Activated naive CD4-positive, alpha-beta T cell treated with anti-CD3 and anti-CD28 coated beads, Interleukin-2, amount 50 U/mL, for 16 hours (primary cell): Measurements from ENCODE around the gene MEX3D.
"Not testable (repeated sequence)": the region's sequence is repeated elsewhere in the genome, so short reads cannot be mapped to it uniquely, and the experiment has no call there.

ENCODE experiments used
- DNase-seq: peaks from one replicate; pipeline ENCODE4 v3.0.0-alpha.2; 2020

MEX3D gene

DNA sequence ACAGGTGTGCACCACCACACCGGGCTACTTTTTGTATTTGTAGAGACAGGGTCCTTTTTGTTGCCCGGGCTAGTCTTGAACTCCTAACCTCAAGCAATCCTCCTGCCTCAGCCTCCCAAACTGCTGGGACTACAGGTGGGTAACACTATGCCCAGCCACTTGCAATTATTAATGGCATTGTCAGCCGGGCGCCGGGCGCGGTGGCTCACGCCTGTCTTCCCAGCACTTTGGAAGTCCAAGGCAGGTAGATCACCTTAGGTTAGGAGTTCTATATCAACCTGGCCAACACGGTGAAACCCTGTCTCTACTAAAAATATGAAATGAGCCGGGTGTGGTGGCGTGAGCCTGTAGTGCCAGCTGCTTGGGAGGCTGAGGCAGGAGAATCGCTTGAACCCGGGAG lies 2.7 kb upstream of the MEX3D start:
- DNase-seq: no peak

DNA sequence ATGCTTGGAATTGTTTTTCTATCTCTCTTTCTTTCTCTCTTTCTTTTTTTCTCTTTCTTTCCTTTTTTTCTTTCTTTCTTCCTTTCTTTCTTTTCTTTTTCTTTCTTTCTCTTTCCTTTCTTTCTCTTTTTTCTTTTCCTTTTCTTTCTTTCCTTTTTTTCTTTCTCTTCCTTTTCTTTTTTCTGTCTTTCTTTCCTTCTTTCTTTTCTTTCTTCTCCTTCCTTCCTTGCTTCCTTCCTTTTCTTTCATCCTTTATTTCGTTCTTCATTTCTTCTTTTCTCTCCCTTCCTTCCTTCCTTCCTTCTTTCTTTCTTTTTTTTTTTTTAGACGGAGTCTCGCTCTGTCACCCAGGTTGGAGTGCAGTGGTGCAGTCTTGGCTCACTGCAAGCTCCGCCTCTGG lies 1.9 kb upstream of the MEX3D start:
- DNase-seq: no peak

- DNase-seq: no peak
These were observed 287 bp downstream of the MEX3D start for GRCh38 chr19:1567848-1568227.

DNA sequence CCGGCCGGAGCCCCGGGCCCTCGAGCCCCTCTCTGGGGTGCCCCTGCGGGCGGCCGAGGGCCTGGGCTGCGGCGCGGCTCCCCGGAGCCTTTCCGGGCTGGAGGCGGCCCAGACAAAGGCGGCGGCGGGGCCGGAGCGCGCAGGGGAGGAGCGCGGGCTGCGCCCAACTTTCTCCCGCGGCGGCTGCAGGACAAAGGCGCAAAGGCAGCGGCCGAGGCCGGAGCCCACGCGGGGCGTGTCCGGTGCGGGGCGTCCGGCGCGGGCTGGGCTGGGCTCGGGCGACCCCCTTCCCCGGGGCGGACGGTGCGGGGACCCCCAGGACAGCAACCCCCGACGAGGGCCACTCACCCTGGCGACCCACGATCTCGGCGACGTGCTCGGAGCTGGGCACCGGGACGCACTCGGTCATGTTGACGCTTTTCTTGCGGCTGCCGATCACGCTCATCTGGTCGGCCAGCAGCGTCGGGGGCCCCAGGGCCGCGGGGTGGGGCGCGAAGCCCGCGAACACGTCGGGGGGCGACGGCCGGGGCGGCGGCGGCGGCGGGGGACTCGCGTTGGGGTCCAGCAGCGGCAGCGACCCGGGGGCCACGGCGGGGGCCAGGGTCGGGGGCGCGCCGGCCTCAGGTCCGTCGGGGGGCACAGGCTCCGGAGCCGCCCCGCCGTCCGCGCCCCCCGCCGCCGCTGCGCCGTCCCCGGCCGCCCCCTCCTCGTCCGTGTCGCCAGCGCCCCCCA lies 843 bp downstream of the MEX3D start:
- DNase-seq: no peak

GRCh38 chr19:1566392-1567115 lies 1.6 kb downstream of the MEX3D start:
- DNase-seq: no peak

DNA sequence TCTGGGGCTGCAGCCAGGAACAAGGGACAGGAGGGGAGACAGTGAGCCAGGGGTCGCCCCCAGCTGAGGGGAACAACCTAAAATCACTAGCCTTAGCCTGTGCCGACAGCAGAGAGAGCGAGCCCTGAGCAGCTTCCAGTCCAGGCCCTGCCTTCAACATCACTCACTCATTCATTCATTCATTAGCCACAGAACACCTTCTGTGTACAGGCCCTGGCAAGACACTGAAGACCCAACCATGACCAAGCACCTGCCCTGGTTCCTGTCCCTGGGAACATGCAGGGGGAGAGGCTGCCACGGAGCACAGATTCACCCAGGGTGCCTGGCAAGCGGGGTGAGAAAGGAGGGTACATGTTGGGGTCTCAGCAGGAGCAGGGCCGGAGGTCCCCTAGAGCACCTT lies 4.9 kb downstream of the MEX3D start:
- DNase-seq: no peak

DNA sequence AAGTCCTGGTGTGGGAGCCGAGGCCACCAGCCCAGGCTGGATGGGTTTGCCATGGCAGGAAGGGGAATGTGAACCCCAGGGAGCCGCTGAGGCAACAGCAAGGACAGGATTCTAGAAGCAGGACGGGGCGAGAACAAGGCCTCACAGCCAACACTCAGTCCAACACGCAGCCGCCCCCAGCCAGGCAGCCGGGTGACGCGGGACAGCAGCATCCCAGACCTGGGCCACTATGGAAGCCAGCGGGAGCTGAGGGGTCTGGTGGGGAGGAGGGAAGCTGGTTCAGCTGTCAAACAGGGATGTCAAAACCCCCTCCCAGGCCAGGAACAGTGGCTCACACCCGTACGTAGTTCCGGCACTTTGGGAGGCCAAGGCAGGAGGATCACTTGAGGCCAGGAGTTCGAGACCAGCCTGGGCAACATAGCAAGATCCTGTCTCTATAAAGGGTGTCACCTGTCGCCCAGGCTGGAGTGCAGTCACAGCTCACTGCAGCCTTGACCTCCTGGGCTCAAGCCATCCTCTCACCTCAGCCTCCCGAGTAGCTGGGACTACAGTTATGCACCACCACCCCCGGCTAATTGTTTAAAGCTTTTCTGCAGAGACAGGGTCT lies 6.8 kb downstream of the MEX3D start:
- no peak for DNase-seq

DNA sequence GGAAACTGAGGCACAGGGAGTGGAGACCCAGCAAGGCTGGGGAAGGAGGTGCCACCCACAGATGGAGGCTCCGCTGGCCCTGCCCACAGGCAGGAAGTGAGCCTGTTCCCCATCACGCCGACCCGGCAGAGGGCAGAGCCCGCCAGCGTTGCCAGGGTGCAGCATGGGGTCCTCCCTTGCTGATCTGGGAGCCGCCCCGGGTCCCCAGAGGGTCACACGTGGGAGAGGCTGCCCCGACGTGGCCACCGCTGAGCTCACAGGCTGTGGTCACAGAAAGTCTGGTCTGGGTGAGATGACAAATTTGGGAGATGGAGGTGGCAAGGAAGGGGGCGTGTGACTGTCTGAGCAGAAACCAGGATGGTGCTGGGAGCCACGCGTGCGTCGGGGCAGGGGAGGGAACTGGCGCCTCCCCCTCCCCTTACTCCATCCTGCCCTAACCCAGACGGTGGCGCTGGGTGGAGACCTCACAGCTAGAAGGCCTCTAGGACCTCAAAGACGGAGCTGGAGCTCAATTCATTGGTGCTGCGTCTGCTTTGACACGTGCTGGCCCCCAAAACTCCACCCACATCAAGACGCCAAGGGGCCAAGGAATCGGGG lies 7.7 kb downstream of the MEX3D start:
- DNase-seq: no peak

GRCh38 chr19:1558552-1558951 lies 9.6 kb downstream of the MEX3D start:
- no peak for DNase-seq

- DNase-seq: no peak
These were observed 11.6 kb downstream of the MEX3D start for GRCh38 chr19:1556390-1557070.

GRCh38 chr19:1555487-1556389 lies 12.4 kb downstream of the MEX3D start:
- DNase-seq: no peak

- no peak for DNase-seq
These were observed 13.2 kb downstream of the MEX3D start for GRCh38 chr19:1554968-1555367.

- DNase-seq: no peak
These were observed 14.7 kb downstream of the MEX3D start for GRCh38 chr19:1553415-1553814.

DNA sequence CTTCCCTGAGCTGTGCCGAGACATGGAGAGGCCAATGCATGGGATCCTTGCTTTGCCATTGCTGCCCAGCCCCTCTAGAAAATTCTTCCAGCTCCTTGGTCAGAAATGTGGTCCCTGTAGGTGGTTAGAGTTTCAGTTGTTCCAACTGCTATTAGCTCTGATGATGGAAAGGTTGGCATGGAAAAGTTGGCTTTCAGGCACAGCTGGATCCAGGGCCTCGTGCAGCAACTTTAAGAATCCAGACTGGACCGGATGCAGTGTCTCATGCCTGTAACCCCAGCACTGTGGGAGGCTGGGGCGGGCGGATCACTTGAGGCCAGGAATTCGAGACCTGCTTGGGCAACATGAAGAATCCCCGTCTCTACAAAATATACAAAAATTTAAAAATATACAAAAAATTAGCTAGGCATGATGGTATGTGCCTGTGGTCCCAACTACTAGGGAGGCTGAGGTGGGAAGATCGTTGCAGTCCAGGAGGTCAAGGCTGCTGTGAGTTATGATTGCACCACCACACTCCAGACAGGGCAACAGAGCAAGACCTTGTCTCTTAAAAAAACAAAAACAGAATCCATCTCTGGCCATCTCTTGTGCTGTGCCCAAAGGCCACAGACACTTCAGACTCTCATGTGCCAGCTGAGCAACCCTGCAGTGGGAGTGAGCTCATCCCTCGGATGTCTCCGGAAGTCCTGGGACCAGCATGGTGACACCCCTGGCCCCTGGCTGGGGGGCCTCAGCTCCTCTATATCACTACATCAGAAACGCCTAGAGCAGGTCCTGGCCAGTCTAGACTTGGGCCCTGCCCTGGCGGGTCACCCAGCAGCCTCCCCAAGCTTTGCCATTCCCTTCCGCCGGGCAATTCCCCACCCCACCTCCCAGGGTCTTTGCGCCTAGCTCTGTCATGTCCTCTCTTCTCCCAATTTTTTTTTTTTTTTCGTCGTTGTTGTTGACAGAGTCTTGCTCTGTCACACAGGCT lies 16.8 kb downstream of the MEX3D start:
- DNase-seq: no peak

DNA sequence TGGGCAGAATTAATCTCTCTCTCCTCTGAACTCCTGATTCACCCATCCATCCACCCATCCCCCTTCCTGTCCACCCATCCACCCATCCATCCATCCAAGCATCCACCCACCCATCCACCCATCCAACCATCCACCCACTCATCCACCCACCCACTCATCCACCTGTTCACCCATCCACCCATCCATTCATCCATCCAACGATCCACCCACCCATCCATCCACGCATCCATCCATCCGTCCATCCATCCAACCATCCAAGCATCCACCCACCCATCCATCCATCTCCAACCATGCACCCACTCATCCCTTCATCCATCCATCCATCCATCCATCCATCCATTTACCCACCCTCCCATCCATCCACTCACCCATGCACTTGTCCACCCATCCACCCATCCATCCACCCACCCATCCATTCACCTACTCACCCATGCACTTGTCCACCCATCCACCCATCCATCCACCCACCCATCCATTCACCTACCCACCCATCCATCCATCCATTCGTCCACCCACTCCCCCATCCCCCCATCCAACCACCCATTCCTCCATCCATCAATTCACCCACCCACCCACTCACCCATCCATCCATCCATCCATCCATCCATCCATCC lies 18.7 kb downstream of the MEX3D start:
- DNase-seq: no peak

DNA sequence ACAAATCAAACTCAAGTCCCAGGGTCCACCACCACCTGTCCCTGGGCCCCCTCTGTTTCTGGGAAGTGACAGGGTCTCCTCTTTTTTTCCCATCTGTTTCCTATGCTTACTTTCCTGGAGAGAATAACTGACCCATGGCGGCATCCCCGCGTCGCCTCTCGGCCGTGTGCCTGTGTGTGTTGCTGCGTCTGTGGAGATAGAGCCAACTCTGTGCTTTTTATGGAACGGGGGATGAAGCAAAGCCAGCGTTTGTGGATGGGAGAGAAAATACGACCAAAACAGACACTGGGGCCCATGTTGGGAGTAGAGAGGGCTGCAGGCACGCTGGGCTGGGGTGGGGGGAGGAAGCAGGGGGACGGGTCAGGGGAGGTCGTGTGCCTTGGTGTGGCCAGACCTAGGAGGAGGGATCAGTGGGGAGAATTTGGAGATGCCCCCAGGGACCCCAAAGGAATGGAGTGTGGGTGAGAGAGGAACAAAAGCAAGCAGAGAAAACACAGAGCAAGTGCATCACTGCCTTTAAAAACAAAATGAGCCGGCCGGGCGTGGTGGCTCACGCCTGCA lies 27.7 kb downstream of the MEX3D start:
- DNase-seq: no peak

DNA sequence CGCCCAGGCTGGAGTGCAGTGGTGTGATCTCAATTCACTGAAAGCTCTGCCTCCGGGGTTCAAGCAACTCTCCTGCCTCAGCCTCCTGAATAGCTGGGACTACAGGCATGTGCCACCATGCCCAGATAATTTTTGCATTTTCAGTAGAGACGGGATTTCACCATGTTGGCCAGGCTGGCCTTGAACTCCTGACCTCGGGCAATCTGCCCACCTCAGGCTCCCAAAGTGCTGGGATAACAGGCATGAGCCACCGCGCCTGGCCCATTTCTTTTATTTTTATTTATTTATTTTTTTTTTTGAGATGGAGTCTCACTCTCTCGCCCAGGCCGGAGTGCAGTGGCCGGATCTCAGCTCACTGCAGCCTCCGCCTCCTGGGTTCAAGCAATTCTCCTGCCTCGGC lies 28.4 kb downstream of the MEX3D start:
- DNase-seq: not testable (repeated sequence)

DNA sequence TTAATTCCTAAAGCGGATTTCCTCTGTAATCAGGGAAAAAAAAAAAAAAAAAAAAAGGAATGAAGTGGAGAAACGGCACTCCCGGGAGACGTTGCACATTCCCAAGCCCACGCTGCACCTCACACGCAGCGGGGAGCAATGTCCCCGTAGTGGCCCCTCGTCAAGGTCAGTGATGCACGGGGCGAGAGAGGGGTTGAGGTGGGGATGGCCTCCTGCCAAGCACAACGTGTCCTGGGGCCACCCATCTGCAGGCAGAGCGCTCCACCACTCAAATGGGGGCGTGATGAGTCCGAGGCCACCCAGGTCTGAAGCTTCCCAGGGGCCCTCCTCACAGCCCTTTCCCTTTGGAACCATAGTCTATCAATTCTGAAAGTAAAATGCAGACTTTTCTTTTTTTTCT lies 29.1 kb downstream of the MEX3D start:
- DNase-seq: no peak

GRCh38 chr19:1535699-1536098 lies 32.4 kb downstream of the MEX3D start:
- DNase-seq: not testable (repeated sequence)

DNA sequence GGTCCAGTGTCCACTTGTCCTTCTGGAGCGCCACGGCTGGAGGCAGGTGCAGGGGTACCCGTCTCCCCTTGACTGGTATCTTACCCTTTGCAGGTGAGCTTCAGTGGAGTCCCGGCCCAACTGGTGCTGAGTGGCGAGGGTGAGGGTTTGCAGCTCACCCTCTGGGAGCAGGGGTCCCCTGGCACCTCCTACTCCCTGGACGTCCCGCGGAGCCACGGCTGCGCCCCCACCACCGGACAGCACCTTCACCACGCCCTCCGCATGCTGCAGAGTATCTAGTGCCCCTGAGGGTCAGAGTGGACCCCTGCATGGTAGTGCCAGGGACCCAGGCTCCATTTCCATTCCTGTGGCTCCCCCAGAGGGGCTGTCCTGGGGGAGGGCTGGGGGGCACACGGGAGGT lies 33.2 kb downstream of the MEX3D start:
- no peak for DNase-seq
